Measurements from ENCODE around the gene TOMM6. TPM values are rescaled to one million over a fixed set of nuclear protein-coding genes. Genes with fewer than 3 reads are reported as not detected.

TOMM6 gene
- total and polyA plus RNA-seq, 4 donors, result 43.5 to 313 (median 204) TPM

GRCh38 chr6:41741625-41742490, 45.6 kb upstream of the TOMM6 start:
- H3K4me3 ChIP-seq, result no peak overlapping the region
- H3K36me3 ChIP-seq (ENCODE audit: control insufficient read depth in 4 of 4, insufficient read depth in 4 of 4, low read length in 4 of 4), result no peaks in the 10 kb centered on the region
- TF ChIP-seq CTCF (IDR thresholded peaks at IDR 0.05; ENCODE audit: control extremely low read depth, extremely low read depth), result no peak
- DNase-seq (no peak), ATAC-seq (ENCODE audit: insufficient read depth, low FRiP score) (no peak)
- 88 to 89% methylated on average over 20 of the region's 20 CpGs for WGBS, 2 donors
- no peak overlapping the region for H3K27ac ChIP-seq (ENCODE audit: low read depth in 1 of 2, low read length in 1 of 2)
- H3K9me3 ChIP-seq (ENCODE audit: control insufficient read depth in 4 of 4, insufficient read depth in 3 of 4, low read length in 3 of 4), result no peaks in the 10 kb centered on the region
- no peaks in the 10 kb centered on the region for H3K27me3 ChIP-seq (ENCODE audit: control insufficient read depth in 3 of 3, insufficient read depth in 3 of 3, low read length in 2 of 3)
- H3K4me1 ChIP-seq (ENCODE audit: control insufficient read depth in 5 of 5, insufficient read depth in 5 of 5, low read length in 5 of 5), result peaks cover 0 to 17% (median 0%) of the 10 kb centered on the region in 5 donors
- no peak overlapping the region for H3K9ac ChIP-seq (ENCODE audit: insufficient read depth in 1 of 2, low read length in 2 of 2)

- no peak overlapping the region for H3K9ac ChIP-seq (ENCODE audit: insufficient read depth in 1 of 2, low read length in 2 of 2)
- WGBS, 2 donors, result 90 to 94% methylated on average over 5 to 6 of the region's 6 CpGs
- no peak for TF ChIP-seq CTCF (IDR thresholded peaks at IDR 0.05; ENCODE audit: control extremely low read depth, extremely low read depth)
- no peaks in the 10 kb centered on the region for H3K9me3 ChIP-seq (ENCODE audit: control insufficient read depth in 4 of 4, insufficient read depth in 3 of 4, low read length in 3 of 4)
- no peak for ATAC-seq (ENCODE audit: insufficient read depth, low FRiP score)
- H3K36me3 ChIP-seq (ENCODE audit: control insufficient read depth in 4 of 4, insufficient read depth in 4 of 4, low read length in 4 of 4), result no peaks in the 10 kb centered on the region
- H3K27me3 ChIP-seq (ENCODE audit: control insufficient read depth in 3 of 3, insufficient read depth in 3 of 3, low read length in 2 of 3), result no peaks in the 10 kb centered on the region
- peaks cover 0 to 17% (median 3%) of the 10 kb centered on the region in 5 donors for H3K4me1 ChIP-seq (ENCODE audit: control insufficient read depth in 5 of 5, insufficient read depth in 5 of 5, low read length in 5 of 5)
- H3K27ac ChIP-seq (ENCODE audit: low read depth in 1 of 2, low read length in 1 of 2), result no peak overlapping the region
- no peak for DNase-seq
- H3K4me3 ChIP-seq, result no peak overlapping the region
Observed at GRCh38 chr6:41743406-41744235, 43.9 kb upstream of the TOMM6 start.

- no peak for TF ChIP-seq CTCF (IDR thresholded peaks at IDR 0.05; ENCODE audit: control extremely low read depth, extremely low read depth)
- no peaks in the 10 kb centered on the region for H3K27me3 ChIP-seq (ENCODE audit: control insufficient read depth in 3 of 3, insufficient read depth in 3 of 3, low read length in 2 of 3)
- no peak overlapping the region for H3K27ac ChIP-seq (ENCODE audit: low read depth in 1 of 2, low read length in 1 of 2)
- H3K4me1 ChIP-seq (ENCODE audit: control insufficient read depth in 5 of 5, insufficient read depth in 5 of 5, low read length in 5 of 5), result peaks cover 0 to 17% (median 3%) of the 10 kb centered on the region in 5 donors
- H3K4me3 ChIP-seq, result no peak overlapping the region
- no peaks in the 10 kb centered on the region for H3K36me3 ChIP-seq (ENCODE audit: control insufficient read depth in 4 of 4, insufficient read depth in 4 of 4, low read length in 4 of 4)
- no peak for ATAC-seq (ENCODE audit: insufficient read depth, low FRiP score)
- no peak for DNase-seq
- no peaks in the 10 kb centered on the region for H3K9me3 ChIP-seq (ENCODE audit: control insufficient read depth in 4 of 4, insufficient read depth in 3 of 4, low read length in 3 of 4)
- H3K9ac ChIP-seq (ENCODE audit: insufficient read depth in 1 of 2, low read length in 2 of 2), result no peak overlapping the region
- 88 to 92% methylated on average over 7 of the region's 7 CpGs for WGBS, 2 donors
Observed at GRCh38 chr6:41744236-41744787, 43.2 kb upstream of the TOMM6 start.

Data from lung (tissue), 12 donors.